Neutrophil (primary cell): ENCODE results near the gene PDLIM7.

Experiments
- H3K27ac ChIP-seq: fragments of 200-600 bp; sonication (generic); 2 replicates; pipeline ENCODE4 v1.5.1; 2016; ENCODE audit warnings: mild to moderate bottlenecking, moderate library complexity
- H3K27me3 ChIP-seq: fragments of 200-600 bp; sonication (generic); 2 replicates; pipeline ENCODE4 v1.6.0; 2016; ENCODE audit warnings: mild to moderate bottlenecking
- H3K36me3 ChIP-seq: fragments of 200-600 bp; sonication (generic); 2 replicates; pipeline ENCODE4 v1.5.1; 2017
- H3K4me1 ChIP-seq, 2 experiments: fragments of 200-600 bp in 1 of 2; sonication (generic) in 1 of 2; 1 replicate in 1 of 2; 2 replicates in 1 of 2; pipeline versions ENCODE4 v1.5.1 to v1.6.1; 2013 to 2016; ENCODE audit warnings: low read depth in 1 of 2, low read length in 1 of 2, mild to moderate bottlenecking in 1 of 2, moderate library complexity in 1 of 2; ENCODE audit not compliant: control insufficient read depth in 1 of 2, insufficient read depth in 1 of 2
- H3K4me3 ChIP-seq, 2 experiments: fragments of 200-600 bp in 1 of 2; sonication (generic) in 1 of 2; 1 replicate in 1 of 2; 2 replicates in 1 of 2; pipeline ENCODE4 v1.5.1; 2013 to 2016; ENCODE audit warnings: low read depth in 1 of 2, low read length in 1 of 2, mild to moderate bottlenecking in 1 of 2, moderate library complexity in 1 of 2
- H3K9me3 ChIP-seq: fragments of 200-600 bp; sonication (generic); 2 replicates; pipeline ENCODE4 v1.5.1; 2016
- TF ChIP-seq, protein P1 (sequence below): fragments of 200-600 bp; sonication (generic); IDR thresholded peaks from 2 replicates; pipeline ENCODE4 v1.5.1; 2016; ENCODE audit warnings: antibody characterized with exemption

Gene PDLIM7

DNA sequence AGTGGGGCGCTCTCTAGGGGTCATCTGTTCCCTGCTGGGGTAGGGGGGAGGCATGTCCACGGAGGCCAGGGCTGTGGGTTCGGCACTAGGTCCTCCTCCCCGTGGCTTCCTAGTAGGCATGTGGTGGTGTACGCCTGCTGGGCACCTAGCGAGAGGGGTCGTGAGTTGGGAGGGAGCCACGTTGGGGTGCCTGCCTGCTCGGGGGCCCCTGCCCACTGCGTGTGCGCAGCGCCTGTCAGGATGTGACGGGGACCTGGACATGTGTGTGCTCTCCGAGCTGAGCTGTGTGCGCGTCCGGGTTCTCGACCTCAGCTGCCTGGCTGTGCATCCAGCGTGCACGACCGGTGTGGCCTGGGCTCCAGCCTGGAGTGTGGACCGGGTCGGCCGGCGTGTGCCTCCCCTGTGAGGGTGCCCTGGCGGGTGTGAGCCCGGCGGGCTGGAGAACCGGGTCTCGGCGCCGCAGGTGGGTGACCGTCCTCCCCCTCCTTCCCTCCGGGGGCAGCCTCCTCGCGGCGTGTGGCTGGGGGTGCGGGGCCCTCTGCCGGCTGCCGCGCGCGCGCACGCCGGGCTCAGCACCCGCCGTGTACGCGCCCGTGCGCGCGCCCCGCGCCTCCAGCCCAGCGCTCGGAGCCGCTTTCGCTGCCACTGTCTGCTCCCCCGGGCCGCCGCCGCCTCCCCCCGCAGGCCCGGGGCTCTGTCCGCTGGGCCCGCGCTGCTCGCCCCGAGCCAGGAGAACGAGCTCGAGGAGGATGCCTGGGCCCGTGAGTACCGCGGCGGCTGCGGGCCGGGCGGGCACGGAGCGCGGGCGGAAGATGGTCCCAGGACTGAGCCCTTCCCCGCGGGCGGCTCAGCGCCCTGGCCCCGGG, 51.0 kb downstream of the PDLIM7 start, which contains the start of gene PRR7:
TSS of gene PRR7 (plus strand) at position 615 of the 866 bp plus-strand sequence. CDS start 8,254 bp downstream, outside the sequence.
- H3K27me3 ChIP-seq = peaks cover 27% of the 10 kb centered on the region
- H3K36me3 ChIP-seq = peaks cover 36% of the 10 kb centered on the region
- H3K4me3 ChIP-seq = peak within 1 kb of the TSS; percentile 55 to 68
- peaks cover 60 to 70% of the 10 kb centered on the region in 2 experiments for H3K4me1 ChIP-seq
- peak within 1 kb of the TSS; percentile 98 for H3K27ac ChIP-seq
- TF ChIP-seq, protein P1, sequence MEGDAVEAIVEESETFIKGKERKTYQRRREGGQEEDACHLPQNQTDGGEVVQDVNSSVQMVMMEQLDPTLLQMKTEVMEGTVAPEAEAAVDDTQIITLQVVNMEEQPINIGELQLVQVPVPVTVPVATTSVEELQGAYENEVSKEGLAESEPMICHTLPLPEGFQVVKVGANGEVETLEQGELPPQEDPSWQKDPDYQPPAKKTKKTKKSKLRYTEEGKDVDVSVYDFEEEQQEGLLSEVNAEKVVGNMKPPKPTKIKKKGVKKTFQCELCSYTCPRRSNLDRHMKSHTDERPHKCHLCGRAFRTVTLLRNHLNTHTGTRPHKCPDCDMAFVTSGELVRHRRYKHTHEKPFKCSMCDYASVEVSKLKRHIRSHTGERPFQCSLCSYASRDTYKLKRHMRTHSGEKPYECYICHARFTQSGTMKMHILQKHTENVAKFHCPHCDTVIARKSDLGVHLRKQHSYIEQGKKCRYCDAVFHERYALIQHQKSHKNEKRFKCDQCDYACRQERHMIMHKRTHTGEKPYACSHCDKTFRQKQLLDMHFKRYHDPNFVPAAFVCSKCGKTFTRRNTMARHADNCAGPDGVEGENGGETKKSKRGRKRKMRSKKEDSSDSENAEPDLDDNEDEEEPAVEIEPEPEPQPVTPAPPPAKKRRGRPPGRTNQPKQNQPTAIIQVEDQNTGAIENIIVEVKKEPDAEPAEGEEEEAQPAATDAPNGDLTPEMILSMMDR = peak; percentile 8
- H3K9me3 ChIP-seq = no peaks in the 10 kb centered on the region

DNA sequence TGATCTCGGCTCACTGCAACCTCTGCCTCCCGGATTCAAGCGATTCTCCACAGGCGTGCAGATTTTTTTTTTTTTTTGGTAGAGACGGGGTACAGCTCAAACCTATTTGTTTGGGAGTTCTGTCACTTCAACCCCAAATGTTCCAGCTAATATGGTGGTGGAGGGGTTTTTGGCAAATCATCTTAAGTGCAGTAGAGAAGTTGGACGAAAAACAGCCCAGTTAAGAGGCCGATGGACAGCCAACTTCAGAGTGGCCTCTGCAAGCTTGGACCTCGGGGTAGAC, 51.5 kb downstream of the PDLIM7 start:
- Histone ChIP-seq H3K4me1 (peaks cover 60 to 70% of the 10 kb centered on the region in 2 experiments), H3K27me3 (peaks cover 24% of the 10 kb centered on the region), H3K9me3 (no peaks in the 10 kb centered on the region), H3K4me3 (peak overlapping the region; percentile 55 to 68), H3K27ac (peak overlapping the region; percentile 98), H3K36me3 (peaks cover 41% of the 10 kb centered on the region)
- TF ChIP-seq, protein P1 = no peak

DNA sequence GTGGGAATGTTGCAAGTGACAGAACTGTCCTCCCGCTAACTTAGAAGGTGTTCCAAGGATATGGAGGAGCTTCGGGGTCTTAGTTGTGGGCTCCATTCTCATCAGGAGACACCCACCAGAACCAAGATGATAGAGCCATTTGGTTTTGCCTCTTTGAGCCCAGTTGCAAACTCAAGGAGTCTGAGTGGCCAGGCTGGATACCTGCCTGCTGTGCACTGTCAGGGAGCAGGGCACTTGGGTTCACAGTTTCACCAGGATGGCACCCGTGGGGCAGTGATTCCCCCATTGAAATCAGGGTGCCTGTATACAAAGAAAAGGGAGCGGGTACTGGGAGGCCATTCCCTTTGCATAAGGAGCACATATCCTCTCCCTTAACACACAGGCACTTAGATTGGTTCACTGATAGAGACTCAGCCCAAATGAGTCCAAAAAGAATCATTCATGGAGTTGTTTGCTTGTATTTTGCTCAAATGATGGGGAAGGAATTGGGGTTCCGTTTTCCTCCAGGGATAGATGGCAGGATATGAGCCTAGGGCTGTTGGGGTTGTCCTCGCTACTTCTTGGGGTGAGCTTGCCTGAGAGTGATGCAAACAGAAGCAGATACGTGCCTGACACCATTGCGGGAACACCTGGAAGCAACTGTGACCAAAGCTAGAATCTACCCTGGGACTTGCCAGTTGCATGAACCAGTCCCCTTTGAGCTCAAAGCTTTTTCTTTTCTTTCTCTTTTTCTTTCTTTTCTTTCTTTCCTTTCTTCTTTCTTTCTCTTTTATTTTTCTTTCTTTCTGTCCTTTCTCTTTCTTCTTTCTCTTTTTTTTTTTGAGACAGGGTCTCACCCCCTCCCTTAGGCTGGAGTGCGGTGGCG, 52.1 kb downstream of the PDLIM7 start:
- Histone ChIP-seq H3K27me3 (peaks cover 18% of the 10 kb centered on the region), H3K27ac (peak overlapping the region; percentile 98), H3K36me3 (peaks cover 47% of the 10 kb centered on the region), H3K4me3 (peak overlapping the region in 1 of 2 experiments; percentile 68), H3K9me3 (no peaks in the 10 kb centered on the region), H3K4me1 (peaks cover 60 to 75% of the 10 kb centered on the region in 2 experiments)
- TF ChIP-seq, protein P1 = no peak

DNA sequence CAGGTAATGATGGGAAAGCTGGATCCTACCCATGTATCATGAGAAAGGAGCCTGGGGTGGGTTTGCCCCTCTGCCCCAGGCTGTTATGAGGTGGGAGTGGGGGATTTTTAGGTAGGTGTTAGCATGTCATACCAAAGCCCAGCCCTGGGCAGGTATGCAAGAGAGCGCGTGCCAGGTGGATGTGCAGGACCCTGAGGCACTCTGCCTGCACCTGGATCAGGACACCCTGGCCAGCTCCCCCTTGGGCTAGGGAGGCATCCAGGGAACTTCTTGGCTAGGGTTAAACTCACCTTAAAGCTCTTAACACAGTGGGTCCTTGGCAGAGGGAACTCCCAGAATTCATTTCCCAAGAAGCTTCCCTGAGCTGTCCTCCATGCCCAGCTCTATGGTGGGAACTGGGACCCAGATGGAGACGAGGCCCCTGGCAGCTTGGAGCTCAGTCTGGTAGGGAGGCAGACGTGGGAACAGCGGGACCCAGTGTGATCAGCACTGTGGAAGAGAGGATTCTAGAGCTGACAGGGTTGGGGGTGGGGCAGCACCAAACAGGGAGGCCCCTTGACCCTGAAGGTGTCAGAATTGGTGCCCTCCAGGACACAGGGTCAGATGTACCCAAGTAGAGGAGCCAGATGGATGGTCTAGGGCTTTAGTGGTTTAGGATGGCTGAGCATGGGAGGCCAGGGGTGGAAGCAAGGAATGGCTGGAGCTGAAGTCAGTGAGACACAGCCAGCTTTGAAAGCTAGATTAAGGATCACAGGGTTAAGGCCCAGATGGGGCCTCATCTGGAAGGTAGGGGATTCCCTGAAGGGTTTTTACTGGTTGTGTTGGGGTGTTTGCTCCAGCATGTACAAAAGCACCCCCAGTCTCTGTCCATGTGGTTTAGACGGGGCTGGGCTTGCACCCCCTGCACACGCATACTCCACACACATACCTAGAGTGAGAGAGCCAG, 53.0 kb downstream of the PDLIM7 start:
- Histone ChIP-seq H3K4me1 (peaks cover 68 to 80% of the 10 kb centered on the region in 2 experiments), H3K4me3 (no peak overlapping the region), H3K27me3 (peaks cover 9% of the 10 kb centered on the region), H3K36me3 (peaks cover 56% of the 10 kb centered on the region), H3K27ac (peak overlapping the region; percentile 98), H3K9me3 (no peaks in the 10 kb centered on the region)
- TF ChIP-seq, protein P1 = no peak
